ENCODE measurements around the gene ZCCHC10. TPM values are rescaled to one million over a fixed set of nuclear protein-coding genes. Genes with fewer than 3 reads are reported as not detected.
A peak's percentile ranks its signal among the peaks of the same experiment; 100 is the strongest.
"Not testable (repeated sequence)": the region's sequence is repeated elsewhere in the genome, so short reads cannot be mapped to it uniquely, and the experiment has no call there.

The ZCCHC10 gene
- total RNA-seq, 4 donors from 2014 or later, result 19.1 to 37.4 (median 25.7) TPM

DNA sequence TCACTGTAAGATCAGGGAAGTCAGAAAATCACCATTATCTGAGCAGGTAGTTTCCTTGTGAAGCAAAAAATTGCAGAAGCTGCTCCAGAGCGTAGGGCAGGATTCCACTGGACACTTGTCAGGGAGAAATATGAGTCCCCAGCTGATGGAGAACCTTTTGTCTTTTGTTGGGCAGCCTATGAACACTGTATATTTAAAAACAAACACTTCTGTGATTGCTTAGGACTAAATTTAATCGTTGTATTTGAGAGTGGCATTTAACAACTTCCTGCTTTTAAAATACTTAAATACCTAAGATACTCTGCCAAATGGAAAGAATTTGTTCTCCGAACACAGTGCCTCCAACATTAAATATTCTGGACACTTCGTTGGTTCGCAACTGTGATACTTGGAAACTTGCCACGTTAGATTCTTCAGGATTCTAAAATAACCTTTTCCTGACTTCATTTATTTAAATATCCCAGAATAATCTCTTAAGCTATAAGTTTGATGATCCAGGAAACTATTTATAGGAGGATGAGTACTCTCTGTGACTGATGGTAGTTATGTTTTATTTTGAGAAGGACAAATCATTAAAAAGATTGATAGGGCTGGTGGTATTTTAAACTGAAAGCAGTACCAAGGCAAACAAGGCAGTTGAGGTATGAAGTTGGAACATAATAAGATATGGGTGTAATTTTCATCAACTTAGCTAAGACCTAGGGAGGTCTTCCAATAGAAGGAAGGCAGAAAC lies 22.8 kb upstream of the ZCCHC10 start:
- in situ Hi-C loops (cut with MboI; ENCODE audit: low pct_ligation_motif_present in 1 of 4, low pct_unique_long_range_greater_than_20kb in 1 of 4, low sequenced_read_pairs in 3 of 4), result no loop called here
- no peak for DNase-seq

DNA sequence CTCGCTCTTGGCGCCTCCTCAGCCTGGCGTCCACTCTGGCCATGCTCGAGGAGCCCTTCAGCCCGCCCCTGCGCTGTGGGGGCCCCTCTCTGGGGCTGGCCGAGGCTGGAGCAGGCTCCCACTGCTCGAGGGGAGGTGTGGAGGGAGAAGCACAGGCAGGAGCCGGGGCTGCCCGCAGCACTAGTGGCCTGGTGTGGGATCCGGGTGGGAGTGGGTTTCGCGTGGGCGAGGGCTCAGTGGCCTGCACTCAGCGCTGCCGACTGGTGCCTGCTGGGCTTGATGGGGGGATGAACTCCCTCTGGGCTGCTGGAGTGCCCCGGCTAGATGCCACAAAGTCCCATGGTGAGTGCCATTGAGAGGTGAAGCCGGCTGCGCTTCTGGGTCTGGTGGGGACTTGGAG lies 21.1 kb upstream of the ZCCHC10 start:
- in situ Hi-C loops (cut with MboI; ENCODE audit: low pct_ligation_motif_present in 1 of 4, low pct_unique_long_range_greater_than_20kb in 1 of 4, low sequenced_read_pairs in 3 of 4), result no loop called here
- 91% methylated on average over 19 of the region's 19 CpGs; no CpG with 5 or more reads in 1 of the 2 donors for WGBS, 2 donors (ENCODE audit: low coverage in 1 of 2)
- Histone ChIP-seq H3K27ac (no peak overlapping the region), H3K4me1 (peaks cover 6 to 28% (median 16%) of the 10 kb centered on the region in 4 donors), H3K4me3 (no peak overlapping the region), H3K36me3 (no peaks in the 10 kb centered on the region), H3K27me3 (no peaks in the 10 kb centered on the region), H3K9me3 (no peaks in the 10 kb centered on the region)
- TF ChIP-seq CTCF (IDR thresholded peaks at IDR 0.05) (no peak), EP300 (IDR thresholded peaks at IDR 0.05; ENCODE audit: low read depth) (no peak), POLR2A (IDR thresholded peaks at IDR 0.05) (no peak), POLR2AphosphoS5 (IDR thresholded peaks at IDR 0.05) (no peak)
- intact Hi-C loops (cut with DNase I; ENCODE audit: low total_unique reads), result no loop called here
- no peak for DNase-seq

More for the DNA sequence above, 22.8 kb upstream of the ZCCHC10 start:
- 44 to 58% methylated on average over 6 of the region's 6 CpGs for WGBS, 2 donors (ENCODE audit: low coverage in 1 of 2)
- Histone ChIP-seq H3K4me1 (peaks cover 11 to 43% (median 27%) of the 10 kb centered on the region in 4 donors), H3K9me3 (no peaks in the 10 kb centered on the region), H3K27me3 (no peaks in the 10 kb centered on the region), H3K36me3 (no peaks in the 10 kb centered on the region), H3K27ac (peak overlapping the region; percentile 94 to 99 (median 98)), H3K4me3 (no peak overlapping the region)
- intact Hi-C loops (cut with DNase I; ENCODE audit: low total_unique reads), result no loop called here
- TF ChIP-seq EP300 (IDR thresholded peaks at IDR 0.05; ENCODE audit: low read depth) (no peak), POLR2A (IDR thresholded peaks at IDR 0.05) (no peak), CTCF (IDR thresholded peaks at IDR 0.05) (no peak), POLR2AphosphoS5 (IDR thresholded peaks at IDR 0.05) (no peak)

- H3K36me3 ChIP-seq; H3K9me3 ChIP-seq; in situ Hi-C loops (cut with MboI; ENCODE audit: low pct_ligation_motif_present in 1 of 4, low pct_unique_long_range_greater_than_20kb in 1 of 4, low sequenced_read_pairs in 3 of 4); H3K4me3 ChIP-seq; H3K27ac ChIP-seq; DNase-seq; H3K27me3 ChIP-seq; intact Hi-C loops (cut with DNase I; ENCODE audit: low total_unique reads): not testable (repeated sequence)
- 76 to 87% methylated on average over 3 to 8 of the region's 8 CpGs for WGBS, 2 donors (ENCODE audit: low coverage in 1 of 2)
- H3K4me1 ChIP-seq, result peaks cover 6 to 28% (median 16%) of the 10 kb centered on the region in 4 donors
Observed at GRCh38 chr5:133046560-133046959, 20.2 kb upstream of the ZCCHC10 start.

GRCh38 chr5:133041910-133042309 lies 15.6 kb upstream of the ZCCHC10 start:
- Histone ChIP-seq H3K27ac (no peak overlapping the region), H3K4me1 (peaks cover 0 to 9% (median 2%) of the 10 kb centered on the region in 4 donors), H3K27me3 (no peaks in the 10 kb centered on the region), H3K9me3 (no peaks in the 10 kb centered on the region), H3K4me3 (no peak overlapping the region), H3K36me3 (no peaks in the 10 kb centered on the region)
- no peak for DNase-seq
- intact Hi-C loops (cut with DNase I; ENCODE audit: low total_unique reads), result no loop called here
- WGBS, 2 donors (ENCODE audit: low coverage in 1 of 2), result 96 to 100% methylated on average over 1 of the region's 1 CpG
- in situ Hi-C loops (cut with MboI; ENCODE audit: low pct_ligation_motif_present in 1 of 4, low pct_unique_long_range_greater_than_20kb in 1 of 4, low sequenced_read_pairs in 3 of 4), result no loop called here
- TF ChIP-seq CTCF (IDR thresholded peaks at IDR 0.05) (no peak), EP300 (IDR thresholded peaks at IDR 0.05; ENCODE audit: low read depth) (no peak), POLR2A (IDR thresholded peaks at IDR 0.05) (no peak), POLR2AphosphoS5 (IDR thresholded peaks at IDR 0.05) (no peak)

Measured in transverse colon (tissue), 4 donors.